K562 (cell line): ENCODE results near the gene VPS50. TPM values are rescaled to one million over a fixed set of nuclear protein-coding genes. Genes with fewer than 3 reads are reported as not detected.

Experiments
- ATAC-seq: fragments of 200-7000 bp; cut with Tn5 transposase; 3 replicates; pipeline ENCODE4 v1.9.1; 2020; ENCODE audit warnings: moderate library complexity
- Bru-seq: library from RNA; stranded (reverse); fragments of 400-500 nt; gene quantifications from one replicate; lab custom pipeline; 2021; lab: Mats Ljungman, UMichigan
- BruChase-seq, 2 experiments: library from RNA; stranded (reverse); fragments of 400-500 nt; gene quantifications; one replicate each; lab custom pipeline; 2021; lab: Mats Ljungman, UMichigan
- BruUV-seq: library from RNA; stranded (reverse); fragments of 400-500 nt; replicated peaks from 2 replicates; lab custom pipeline; 2021; lab: Mats Ljungman, UMichigan
- CTCF ChIA-PET: fragments of 300-600 bp; formaldehyde crosslinking; extraction: SDS; loops from one replicate; lab custom pipeline; 2021; ENCODE audit warnings: low intra/inter-chr PET ratio; lab: Yijun Ruan, JAX
- POLR2A ChIA-PET: fragments of 300-600, 350-650 bp; sonication (Branson Sonifier 250); formaldehyde crosslinking; extraction: SDS; loops from one replicate; lab custom pipeline; 2021; ENCODE audit warnings: antibody characterized with exemption, inconsistent platforms; lab: Yijun Ruan, JAX
- DNase-seq, 4 experiments: peaks; one replicate each; pipeline versions ENCODE4 v3.0.0 to v3.0.0-alpha.2; 2011 to 2018; ENCODE audit warnings: low spot score in 3 of 4, mixed read lengths in 3 of 4; ENCODE audit errors: extremely low read depth in 1 of 4
- FAIRE-seq: peaks from 2 replicates; lab custom pipeline; 2011; peaks lifted over from hg19 to GRCh38; lab: Jason Lieb, UNC
- H2AFZ ChIP-seq: 2 replicates; pipeline ENCODE4 v1.6.0; 2011; ENCODE audit warnings: low read depth, low read length, control low read depth, inconsistent platforms
- H3K27ac ChIP-seq: fragments of 200-600 bp; 3 replicates; pipeline ENCODE4 v1.8.0; 2011; ENCODE audit warnings: low read depth, mild to moderate bottlenecking, control low read depth, inconsistent platforms, low read length, moderate library complexity, mixed read lengths; ENCODE audit errors: extremely low read depth
- H3K27me3 ChIP-seq, 2 experiments: fragments of 300-600 bp in 1 of 2; 2 replicates in 1 of 2; 3 replicates in 1 of 2; pipeline versions ENCODE4 v1.6.0 to v1.8.0; 2011; ENCODE audit warnings: inconsistent platforms in 2 of 2, low read length in 2 of 2, mild to moderate bottlenecking in 1 of 2, mixed read lengths in 1 of 2, moderate library complexity in 1 of 2; ENCODE audit not compliant: control insufficient read depth in 2 of 2, insufficient read depth in 2 of 2
- H3K36me3 ChIP-seq: fragments of 300-600 bp; 3 replicates; pipeline ENCODE4 v1.8.0; 2011; ENCODE audit warnings: mild to moderate bottlenecking, low read length, inconsistent platforms; ENCODE audit not compliant: control insufficient read depth, insufficient read depth
- H3K4me1 ChIP-seq, 2 experiments: fragments of 200-600 bp in 1 of 2; replicated peaks in 1 of 2; 2 replicates in 1 of 2; 3 replicates in 1 of 2; pipeline versions ENCODE4 v1.5.1 to v1.8.0; 2011; ENCODE audit warnings: inconsistent platforms in 2 of 2, low read length in 2 of 2, mild to moderate bottlenecking in 1 of 2, mixed read lengths in 1 of 2, moderate library complexity in 1 of 2; ENCODE audit not compliant: control insufficient read depth in 2 of 2, insufficient read depth in 2 of 2
- H3K4me2 ChIP-seq: 2 replicates; pipeline ENCODE4 v1.6.1; 2011; ENCODE audit warnings: low read length, control low read depth, inconsistent platforms, mixed read lengths; ENCODE audit not compliant: insufficient read depth
- H3K4me3 ChIP-seq: fragments of 200-600 bp; sonication (generic), shearing (Covaris generic); 2 replicates; pipeline ENCODE4 v1.5.1; 2016; ENCODE audit warnings: control low read depth, inconsistent platforms
- H3K79me2 ChIP-seq: fragments of 200-600 bp; 3 replicates; pipeline ENCODE4 v1.8.0; 2011; ENCODE audit warnings: low read length, inconsistent platforms; ENCODE audit not compliant: control insufficient read depth, insufficient read depth
- H3K9ac ChIP-seq, 2 experiments: 2 replicates each; pipeline versions ENCODE4 v1.6.0 to v1.6.1; 2011; ENCODE audit warnings: low read depth in 2 of 2, low read length in 2 of 2, control low read depth in 1 of 2, inconsistent platforms in 1 of 2, mild to moderate bottlenecking in 1 of 2, mixed read lengths in 1 of 2; ENCODE audit not compliant: insufficient read depth in 1 of 2
- H3K9me1 ChIP-seq: one replicate; pipeline ENCODE4 v1.6.0; 2011; ENCODE audit warnings: inconsistent platforms, mild to moderate bottlenecking, low read length, moderate library complexity; ENCODE audit not compliant: control insufficient read depth, insufficient read depth
- H3K9me3 ChIP-seq: replicated peaks from 2 replicates; pipeline ENCODE4 v1.5.1; 2011; ENCODE audit warnings: low read depth, low read length, inconsistent platforms; ENCODE audit not compliant: control insufficient read depth, insufficient read depth
- H4K20me1 ChIP-seq: replicated peaks from 2 replicates; pipeline ENCODE4 v1.6.1; 2011; ENCODE audit warnings: low read length, inconsistent platforms, mixed read lengths; ENCODE audit not compliant: control insufficient read depth, insufficient read depth
- BRF2 ChIP-seq: IDR thresholded peaks from 3 replicates; pipeline ENCODE4 v1.6.1; 2011; ENCODE audit warnings: borderline replicate concordance, mild to moderate bottlenecking; ENCODE audit not compliant: insufficient read length, insufficient read depth
- E2F4 ChIP-seq: sonication (generic); formaldehyde crosslinking; IDR thresholded peaks from 2 replicates; pipeline ENCODE4 v1.8.0; 2022; ENCODE audit warnings: mild to moderate bottlenecking, low read depth, missing genetic modification reagents
- MAX ChIP-seq: sonication (generic); formaldehyde crosslinking; IDR thresholded peaks from 2 replicates; pipeline ENCODE4 v1.9.0; 2022; ENCODE audit warnings: mild to moderate bottlenecking, missing genetic modification reagents
- MTA2 ChIP-seq: fragments of 450-650 bp; IDR thresholded peaks from 2 replicates; pipeline ENCODE4 v1.6.1; 2016; ENCODE audit warnings: low read depth
- NBN ChIP-seq: fragments of 450-650 bp; IDR thresholded peaks from 2 replicates; pipeline ENCODE4 v1.6.1; 2016; ENCODE audit warnings: low read depth, mild to moderate bottlenecking
- PCBP1 ChIP-seq: fragments of 200-400 bp; formaldehyde crosslinking; IDR thresholded peaks from 2 replicates; pipeline ENCODE4 v1.6.1; 2018; ENCODE audit warnings: mild to moderate bottlenecking, low read depth, low read length; ENCODE audit not compliant: poor library complexity, severe bottlenecking
- PYGO2 ChIP-seq: fragments of 450-650 bp; IDR thresholded peaks from 2 replicates; pipeline ENCODE4 v1.6.1; 2016; ENCODE audit warnings: mild to moderate bottlenecking, missing genetic modification characterization, moderate library complexity, missing compliant biosample characterization
- SIRT6 ChIP-seq: IDR thresholded peaks from one replicate; pipeline ENCODE4 v1.6.1; 2012; ENCODE audit warnings: low read depth, mild to moderate bottlenecking, control low read depth, inconsistent platforms, low read length, moderate library complexity
- TCF7L2 ChIP-seq: fragments of 150-350 bp; IDR thresholded peaks from 2 replicates; pipeline ENCODE4 v1.6.1; 2016; ENCODE audit warnings: low read depth, mild to moderate bottlenecking, low read length, moderate library complexity
- TGIF2 ChIP-seq: sonication (generic); formaldehyde crosslinking; IDR thresholded peaks from 2 replicates; pipeline ENCODE4 v1.8.1; 2022; ENCODE audit warnings: mild to moderate bottlenecking, missing genetic modification reagents, moderate library complexity
- ZBTB17 ChIP-seq: fragments of 450-650 bp; formaldehyde crosslinking; IDR thresholded peaks from 2 replicates; pipeline ENCODE4 v1.4.0; 2020; ENCODE audit warnings: mild to moderate bottlenecking
- ZNF121 ChIP-seq: sonication (generic); formaldehyde crosslinking; conservative IDR thresholded peaks from 2 replicates; pipeline ENCODE4 v1.8.0; 2022; ENCODE audit warnings: missing genetic modification reagents
- ZNF644 ChIP-seq: fragments of 200-800 bp; sonication (Bioruptor generic); IDR thresholded peaks from 2 replicates; pipeline ENCODE4 v1.6.1; 2016; ENCODE audit warnings: low read depth, missing genetic modification characterization, missing compliant biosample characterization
- ZNF695 ChIP-seq: fragments of 450-650 bp; formaldehyde crosslinking; IDR thresholded peaks from 2 replicates; pipeline ENCODE4 v1.4.0; 2020; ENCODE audit warnings: mild to moderate bottlenecking, moderate library complexity
- WGBS: fragments of 100-300 bp; shearing (Covaris generic); methylation state at CpG from one replicate; pipeline ENCODE4 v1.1.6; 2016; ENCODE audit warnings: low coverage, mixed read lengths; ENCODE audit not compliant: insufficient coverage; ENCODE audit errors: missing lambda C conversion rate; 5-methylcytosine and 5-hydroxymethylcytosine counted together
- in situ Hi-C: fragments of 300-500 bp; cut with MboI; formaldehyde crosslinking; loops from 4 replicates; pipeline ENCODE4 v1.15.0; 2018; ENCODE audit warnings: inconsistent platforms, mixed read lengths
- intact Hi-C: fragments of 100-400 bp; cut with micrococcal nuclease; formaldehyde crosslinking; loops from 2 replicates; pipeline ENCODE4 v1.14.2; 2022
- long read RNA-seq, 3 experiments: library from polyadenylated mRNA in 2 of 3; library from RNA in 1 of 3; unstranded in 2 of 3; stranded (forward) in 1 of 3; transcript quantifications; one replicate each; pipeline ENCODE4 v2.0.0, GENCODE V29; 2019 to 2022
- polyA minus RNA-seq, 3 experiments: library from RNA; depleted of rRNA, polyadenylated mRNA; stranded (reverse); fragments of >200 nt; gene quantifications; 2 replicates each; pipeline ENCODE4 v1.2.3, GENCODE V29; 2011
- polyA plus RNA-seq, 8 experiments: library from polyadenylated mRNA; depleted of rRNA in 4 of 8; stranded (reverse) in 5 of 8; unstranded in 3 of 8; fragments of >200 nt; fragmentation: Nextera tagmentation in 2 of 8; fragmentation: Illumina TruSeq in 1 of 8; extraction: Ambion mirVana in 2 of 8; extraction: Trizol in 1 of 8; gene quantifications; 2 replicates each; pipeline versions ENCODE4 v1.2.1 to v1.2.3, GENCODE V29; 2011 to 2014; ENCODE audit warnings: inconsistent platforms in 1 of 8, missing spikeins in 1 of 8
- total RNA-seq, 7 experiments: library from RNA; depleted of rRNA in 6 of 7; stranded (reverse); fragments of >200 nt in 6 of 7; fragmentation: Illumina TruSeq in 2 of 7; extraction: Trizol in 2 of 7; gene quantifications; 2 replicates each; pipeline versions ENCODE4 v1.2.1 to v1.2.3, GENCODE V29; 2011 to 2021; ENCODE audit warnings: low replicate concordance in 1 of 7

VPS50 gene
- 24.2 and 68.9 TPM in 2 replicates for total RNA-seq (2011; cell fraction: chromatin; rRNA removed; ENCODE audit: low replicate concordance)
- 6.7 and 9.7 TPM in 2 replicates for total RNA-seq (2011; cell fraction: nucleolus; rRNA removed)
- 22.9 and 30.3 TPM in 2 replicates for total RNA-seq (2011; cell fraction: nucleoplasm; rRNA removed)
- 15.8 TPM in 2 replicates for total RNA-seq (2014; rRNA removed)
- total RNA-seq (2014; rRNA removed; fragmentation: Illumina TruSeq; extraction: Trizol) = 29.4 and 33.8 TPM in 2 replicates
- total RNA-seq (2015; rRNA removed; fragmentation: Illumina TruSeq; extraction: Trizol) = 20.5 and 24.6 TPM in 2 replicates
- 21.7 and 24.6 TPM in 2 replicates for total RNA-seq (2021)
- polyA plus RNA-seq (2011; rRNA removed) = 16.1 and 22.9 TPM in 2 replicates
- 3.6 and 4.6 TPM in 2 replicates for polyA plus RNA-seq (2011; cell fraction: cytosol; rRNA removed)
- 14.4 and 21.9 TPM in 2 replicates for polyA plus RNA-seq (2011; cell fraction: nucleus; rRNA removed)
- 8.7 and 9.5 TPM in 2 replicates for polyA plus RNA-seq (2012)
- 15.3 and 16.7 TPM in 2 replicates for polyA plus RNA-seq (2014; fragmentation: Illumina TruSeq; extraction: Trizol)
- 10 to 100 TPM; 10.5 to 14.9 TPM for polyA plus RNA-seq (2014; fragmentation: Nextera tagmentation; extraction: Ambion mirVana)
- 10.5 and 10.7 TPM in 2 replicates for polyA plus RNA-seq (2014; rRNA removed)
- 42.8 and 53.3 TPM in 2 replicates for polyA minus RNA-seq (2011; rRNA and poly(A)+ RNA removed)
- polyA minus RNA-seq (2011; cell fraction: cytosol; rRNA and poly(A)+ RNA removed) = 9.6 and 11.5 TPM in 2 replicates
- 27.5 and 46.8 TPM in 2 replicates for polyA minus RNA-seq (2011; cell fraction: nucleus; rRNA and poly(A)+ RNA removed)
- Bru-seq, nascent RNA = percentile 68 among the genes with signal in this experiment
- BruChase-seq, experiment 1, labeled RNA remaining after a 2-hour chase = percentile 78 among the genes with signal in this experiment
- BruChase-seq, experiment 2, labeled RNA remaining after a 6-hour chase = percentile 79 among the genes with signal in this experiment
- long read RNA-seq, experiment 1, full-length matches to known transcripts = 27 of 50 reads
- long read RNA-seq, experiment 1, partial matches to known transcripts = 8 of 50 reads
- long read RNA-seq, experiment 1, other reads (novel, unspliced or antisense) = 15 of 50 reads
- long read RNA-seq, experiment 2, partial matches to known transcripts = 4 of 10 reads
- long read RNA-seq, experiment 2, other reads (novel, unspliced or antisense) = 6 of 10 reads
- long read RNA-seq, experiment 3, partial matches to known transcripts = 5 of 9 reads
- long read RNA-seq, experiment 3, other reads (novel, unspliced or antisense) = 0 of 9 reads

GRCh38 chr7:93231799-93232672 is at the start of gene VPS50:
VPS50 (plus strand) TSS chr7:93232366; CDS start chr7:93232468, 102 bp downstream.
- Histone ChIP-seq H3K9me1 (no peaks in the 10 kb centered on the region), H3K27ac (peak within 1 kb of the TSS; percentile 66)
- in situ Hi-C loops = no loop called here
- TF ChIP-seq ZNF695 (CRISPR knock-in tag) (no peak), PCBP1 (no peak), ZNF644 (tag) (peak; percentile 92), E2F4 (no peak), TCF7L2 (no peak), MAX (CRISPR knock-in tag) (peak; percentile 86), TGIF2 (CRISPR knock-in tag) (no peak), NBN (no peak), ZNF121 (CRISPR knock-in tag) (no peak), MTA2 (no peak), BRF2 (no peak), SIRT6 (no peak), ZBTB17 (CRISPR knock-in tag) (peak; percentile 76), PYGO2 (no peak)

More at GRCh38 chr7:93231799-93232672, at the start of gene VPS50:
- Histone ChIP-seq H3K27me3 (no peaks in the 10 kb centered on the region), H2AFZ (peak within 1 kb of the TSS; percentile 99), H3K4me1 (no peaks in the 10 kb centered on the region; a peak in 3 of 5 replicates), H3K4me3 (peak within 1 kb of the TSS; percentile 62), H3K79me2 (peaks cover 21% of the 10 kb centered on the region; the same call in 2 of the 3 replicates), H3K4me2 (peak within 1 kb of the TSS; percentile 99), H3K9ac (peak within 1 kb of the TSS; percentile 70 to 90), H3K36me3 (no peaks in the 10 kb centered on the region), H3K9me3 (no peaks in the 10 kb centered on the region), H4K20me1 (no peaks in the 10 kb centered on the region)
- FAIRE-seq (peak; percentile 98), ATAC-seq (peak; percentile 98), DNase-seq (peak; percentile 93 to 97 (median 94))
- BruUV-seq = TSS peak; percentile 98
- POLR2A ChIA-PET = interaction anchor here (0.5 to 1.4 kb wide), 9 partner anchors 8 to 704 kb away, joined by 3 to 6 read pairs (median 4); partner anchors contain the start of genes PEX1 and RBM48
- CTCF ChIA-PET = no interaction called here
- intact Hi-C loops = loop anchor here (1.0 kb wide), 1 partner anchor 54 kb away; no protein-coding TSS in a partner anchor
- under 1% methylated on average over 40 of the region's 40 CpGs for WGBS
